KG1 (cell line): ENCODE results near the gene TMEM163.
"Not testable (repeated sequence)": the region's sequence is repeated elsewhere in the genome, so short reads cannot be mapped to it uniquely, and the experiment has no call there.

Experiments
- DNase-seq: peaks from one replicate; lab custom pipeline; 2025; lab: John Stamatoyannopoulos, UW

The TMEM163 gene

GRCh38 chr2:134718817-134719814 lies at the start of gene TMEM163:
TSS of gene TMEM163 (minus strand) at chr2:134719000.
- DNase-seq, result no peak

- no peak for DNase-seq
These were observed 47.8 kb upstream of the TMEM163 start for GRCh38 chr2:134766583-134766982.

- no peak for DNase-seq
These were observed 47.2 kb upstream of the TMEM163 start for GRCh38 chr2:134765987-134766386.

DNA sequence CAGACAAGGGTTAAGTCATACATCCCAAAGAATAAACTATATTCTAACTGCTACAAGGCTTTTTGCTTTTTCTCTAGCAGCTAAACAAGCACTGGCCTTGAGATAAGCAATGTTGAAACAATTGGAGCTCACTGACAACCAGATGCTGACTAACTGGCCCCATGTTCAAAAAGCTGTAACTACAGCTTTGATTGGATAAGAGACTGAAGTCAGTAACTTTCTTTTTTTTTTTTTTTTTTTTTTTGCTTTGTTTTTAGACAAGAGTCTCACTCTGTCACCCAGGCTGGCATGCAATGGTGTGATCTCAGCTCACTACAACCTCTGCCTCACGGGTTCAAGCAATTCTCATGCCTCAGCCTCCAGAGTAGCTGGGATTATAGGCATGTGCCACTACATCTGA lies 45.4 kb upstream of the TMEM163 start:
- no peak for DNase-seq

DNA sequence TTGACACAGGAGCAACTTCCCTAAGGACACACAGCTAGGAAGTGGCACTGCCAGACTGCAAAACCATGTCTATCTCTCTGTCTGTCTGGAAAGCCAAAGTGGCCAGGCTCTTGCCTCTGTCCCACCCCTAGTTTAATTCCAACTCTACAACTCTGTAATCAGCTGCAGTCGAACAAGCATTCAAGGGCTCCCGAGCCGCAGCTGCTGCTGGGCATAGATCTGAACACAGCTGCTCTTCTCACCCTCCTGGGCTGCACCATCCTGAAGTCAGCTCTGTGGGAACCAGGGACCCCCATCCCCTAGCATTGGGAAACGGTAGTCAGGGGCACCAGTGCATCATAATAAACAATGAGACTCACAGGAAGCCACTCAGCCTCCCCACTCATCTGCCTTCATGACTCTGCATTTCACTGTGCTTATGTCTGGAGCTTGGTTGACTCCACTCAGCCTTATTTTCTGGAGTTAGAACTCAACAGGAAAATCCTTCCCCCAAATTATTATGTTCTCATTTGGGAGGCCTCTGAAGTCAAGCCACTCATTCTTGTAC lies 44.4 kb upstream of the TMEM163 start:
- DNase-seq, result no peak

DNA sequence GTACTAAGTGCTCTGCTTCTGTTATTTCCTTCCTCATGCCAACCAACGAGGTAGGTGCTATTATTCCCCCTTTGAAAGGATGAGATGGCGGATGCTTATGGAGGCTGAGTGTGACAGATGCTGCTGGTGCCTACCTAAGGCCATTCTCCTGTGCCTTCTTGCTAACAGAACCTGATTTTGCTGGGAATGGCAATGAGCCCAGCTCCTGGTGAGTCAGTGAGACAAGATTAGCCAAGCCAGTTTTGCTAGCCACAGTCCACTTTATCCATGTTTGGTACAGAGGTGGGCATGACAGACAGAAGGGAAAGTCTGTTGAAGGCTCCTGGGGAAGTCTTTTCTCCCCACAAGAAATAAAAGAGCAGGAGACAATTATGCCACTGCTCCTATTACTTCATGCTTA lies 43.7 kb upstream of the TMEM163 start:
- no peak for DNase-seq

- no peak for DNase-seq
These were observed 41.6 kb upstream of the TMEM163 start for GRCh38 chr2:134760385-134760784.

DNA sequence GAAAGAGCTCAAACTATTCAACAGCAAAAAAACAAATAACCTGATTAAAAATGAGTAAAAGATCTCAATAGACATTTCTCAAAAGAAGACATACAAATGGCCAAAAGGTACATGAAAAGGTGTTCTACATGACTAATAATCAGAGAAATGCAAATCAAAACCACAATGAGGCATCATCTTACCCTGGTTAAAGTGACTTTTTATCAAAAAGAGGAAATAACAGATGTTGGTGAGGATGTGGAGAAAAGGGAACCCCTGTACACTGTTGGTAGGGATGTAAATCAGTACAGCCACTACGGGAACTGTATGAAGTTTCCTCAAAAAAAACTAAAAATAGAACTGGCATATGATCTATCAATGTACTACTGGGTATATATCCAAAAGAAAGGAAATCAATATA lies 39.8 kb upstream of the TMEM163 start:
- no peak for DNase-seq

GRCh38 chr2:134751981-134752380 lies 33.2 kb upstream of the TMEM163 start:
- not testable (repeated sequence) for DNase-seq

DNA sequence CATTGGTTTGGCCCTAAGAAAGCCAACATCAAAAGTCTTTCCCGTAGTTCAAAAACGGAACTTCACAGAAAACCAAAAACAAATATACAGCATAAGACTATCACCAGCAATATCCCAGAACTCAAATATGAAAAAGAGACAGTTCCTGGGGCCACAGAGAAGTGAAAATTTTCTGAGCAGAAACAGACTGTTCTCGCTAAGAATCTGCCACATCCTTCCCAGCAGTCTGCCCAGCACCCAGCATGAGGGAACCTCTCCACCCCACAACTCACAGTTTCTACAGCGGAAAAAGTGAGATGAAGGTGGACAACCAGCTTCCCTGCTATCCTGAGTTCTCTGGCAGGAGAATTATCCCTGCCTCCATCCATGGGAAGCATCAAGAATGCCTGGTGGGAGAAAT lies 26.7 kb upstream of the TMEM163 start:
- DNase-seq, result no peak

GRCh38 chr2:134745023-134745422 lies 26.2 kb upstream of the TMEM163 start:
- DNase-seq, result no peak

DNA sequence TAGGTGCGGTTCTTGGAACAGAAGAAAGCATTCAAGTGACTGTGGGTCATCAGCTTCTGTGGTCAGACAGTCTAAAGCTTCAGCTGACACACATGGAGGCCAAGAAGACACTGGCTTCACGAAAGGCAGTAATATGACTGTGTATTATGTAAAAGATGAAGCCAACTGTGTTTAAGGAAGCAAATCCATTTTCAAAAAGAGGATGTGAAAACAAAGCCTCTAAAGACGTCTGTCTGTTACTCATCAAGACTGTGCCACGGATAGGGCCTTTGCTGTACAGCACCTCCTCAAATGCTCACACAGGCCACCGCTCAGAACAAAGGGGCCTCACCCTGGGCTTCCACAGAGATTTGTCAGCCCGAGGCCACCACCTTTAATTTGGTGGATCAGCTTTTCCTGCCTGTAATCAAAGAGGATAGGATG lies 21.1 kb upstream of the TMEM163 start:
- DNase-seq, result no peak

DNA sequence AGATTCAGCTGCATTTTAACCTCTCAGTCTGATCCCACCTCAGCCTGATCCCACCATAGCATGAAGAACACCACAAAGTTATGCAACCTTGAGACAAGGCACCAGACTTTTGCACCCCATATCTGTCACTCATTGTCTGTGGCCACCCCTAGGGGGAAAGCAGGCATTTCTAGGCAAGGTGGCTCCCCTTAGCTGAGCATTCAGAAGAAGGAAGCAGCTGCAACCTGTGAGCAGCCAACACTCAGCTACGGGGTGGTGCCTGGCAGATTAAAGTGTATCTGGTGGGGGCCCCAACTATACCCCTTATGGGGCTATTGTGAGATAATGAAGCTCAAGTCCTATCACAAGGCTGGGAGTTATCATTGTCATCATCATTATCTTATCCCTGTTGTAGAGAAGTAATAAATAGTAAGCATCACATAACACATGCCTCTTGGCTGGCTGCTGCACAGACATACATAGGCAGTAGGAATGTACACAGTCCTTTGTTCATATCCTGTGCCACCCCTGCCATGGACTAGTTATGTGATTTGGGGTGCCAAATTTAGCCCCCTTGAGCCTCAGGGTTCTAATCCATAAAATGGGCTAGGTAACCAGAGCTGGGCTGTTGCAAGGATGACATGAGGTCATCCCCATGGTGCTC lies 20.6 kb upstream of the TMEM163 start:
- DNase-seq, result no peak

GRCh38 chr2:134738141-134738870 lies 19.5 kb upstream of the TMEM163 start:
- DNase-seq, result no peak

DNA sequence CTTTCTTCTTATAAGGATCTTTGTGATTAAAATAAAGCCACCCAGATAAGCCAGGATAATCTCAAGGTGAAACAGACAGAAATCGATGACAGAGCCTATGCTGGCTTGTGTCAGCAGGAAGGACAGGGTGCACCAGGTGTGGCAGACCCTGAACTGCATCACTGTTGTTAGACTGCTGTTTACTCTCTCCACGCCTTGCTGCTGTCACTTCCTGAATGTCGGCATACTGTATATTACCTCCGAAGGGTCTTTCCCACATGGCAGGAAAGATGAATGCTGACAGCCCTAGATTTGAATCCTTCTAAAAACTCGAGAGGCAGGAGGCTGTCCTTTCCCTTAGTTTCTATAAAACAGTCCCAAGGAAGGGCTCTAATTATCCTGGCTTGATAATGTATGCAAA lies 18.9 kb upstream of the TMEM163 start:
- DNase-seq, result no peak

GRCh38 chr2:134736167-134736880 lies 17.5 kb upstream of the TMEM163 start:
- DNase-seq, result peak; percentile 30

- DNase-seq, result no peak
These were observed 9.4 kb upstream of the TMEM163 start for GRCh38 chr2:134728163-134728562.

DNA sequence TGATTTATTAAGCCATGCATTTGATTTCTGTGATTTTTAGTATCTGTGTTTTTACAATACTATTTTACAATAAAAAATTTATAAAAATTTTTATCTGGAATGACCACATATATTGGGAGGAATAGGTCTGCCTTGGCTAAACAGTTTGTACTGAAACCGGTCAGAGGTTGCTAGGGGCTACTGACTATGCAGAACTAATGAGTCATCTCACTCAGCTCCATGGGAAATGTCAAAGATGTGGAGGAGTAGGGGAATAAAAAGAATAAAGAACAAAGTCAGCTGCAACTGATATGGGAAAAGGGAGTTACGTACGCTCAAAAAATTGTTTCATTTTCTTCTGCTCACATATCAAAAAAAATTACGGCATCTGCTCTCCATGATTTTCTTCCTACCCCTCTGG lies 8.6 kb upstream of the TMEM163 start:
- DNase-seq, result no peak

DNA sequence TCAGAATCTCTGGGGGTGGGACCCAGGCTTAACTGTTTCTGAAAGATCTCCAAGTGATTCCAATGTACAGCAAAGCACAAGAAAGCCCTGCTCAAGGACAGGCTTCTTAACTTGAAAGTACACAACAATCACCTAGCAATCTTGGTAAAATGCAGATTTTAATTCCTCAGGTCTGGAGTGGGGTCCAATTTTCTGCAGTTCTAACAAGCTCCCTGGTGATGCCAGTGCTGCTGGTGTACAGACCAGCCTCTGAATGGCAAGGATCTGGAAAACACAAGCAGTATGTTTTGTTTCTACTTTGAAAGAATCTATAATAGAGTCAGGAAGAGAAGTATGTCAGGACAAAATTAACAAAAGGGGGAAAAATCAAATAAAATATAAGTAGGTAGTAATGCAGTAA lies 7.8 kb upstream of the TMEM163 start:
- DNase-seq, result no peak

GRCh38 chr2:134725876-134726275 lies 7.1 kb upstream of the TMEM163 start:
- no peak for DNase-seq

DNA sequence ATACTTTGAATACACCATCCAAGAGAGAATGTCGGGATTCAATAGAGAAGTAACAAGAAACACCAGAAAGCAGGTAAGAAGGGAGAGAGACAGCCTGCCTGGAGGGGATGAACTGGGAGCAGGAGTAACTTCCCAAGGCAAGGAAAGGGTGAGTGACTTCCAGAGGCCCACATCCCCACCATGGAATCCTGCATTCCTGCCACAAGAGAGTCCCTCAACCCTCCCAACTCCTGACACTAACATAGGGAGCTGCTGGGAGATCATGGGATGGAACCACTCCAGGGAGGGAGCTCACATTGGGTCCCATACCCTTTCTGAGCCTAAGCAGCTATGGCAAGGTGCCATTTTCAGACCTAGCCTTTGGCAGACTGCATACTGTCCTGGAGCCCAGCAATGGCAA lies 5.5 kb upstream of the TMEM163 start:
- DNase-seq, result no peak

DNA sequence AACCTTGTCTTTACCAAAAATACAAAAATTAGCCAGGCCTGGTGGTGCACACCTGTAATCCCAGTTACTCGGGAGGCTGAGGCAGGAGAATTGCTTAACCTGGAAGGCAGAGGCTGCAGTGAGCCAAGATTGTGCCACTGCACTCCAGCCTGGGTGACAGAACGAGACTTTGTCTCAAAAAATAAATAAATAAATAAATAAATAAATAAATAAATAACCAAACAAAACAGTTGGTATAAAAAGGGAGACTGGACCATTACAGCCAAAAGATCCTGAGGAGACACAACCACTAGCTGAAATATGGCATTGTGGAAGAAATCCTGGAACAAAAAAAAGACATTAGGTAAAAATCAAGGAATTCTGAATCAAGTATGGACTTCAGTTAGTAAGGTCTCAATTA lies 4.9 kb upstream of the TMEM163 start:
- not testable (repeated sequence) for DNase-seq
